ENCODE data around the gene RBFOX2.
A peak's percentile ranks its signal among the peaks of the same experiment; 100 is the strongest.

RBFOX2 gene

GRCh38 chr22:35728639-35729308 is 299.9 kb downstream of the RBFOX2 start:
- no peaks in the 10 kb centered on the region for H4K20me1 ChIP-seq (ENCODE audit: insufficient read depth, low read length)
- no peaks in the 10 kb centered on the region for H3K36me3 ChIP-seq (ENCODE audit: insufficient read depth, low read length)
- no peaks in the 10 kb centered on the region for H3K79me2 ChIP-seq (ENCODE audit: insufficient read depth, low read length)
- no peak overlapping the region for H2AFZ ChIP-seq (ENCODE audit: low read length)
- peaks cover 67% of the 10 kb centered on the region for H3K4me1 ChIP-seq (ENCODE audit: insufficient read depth, low read length, severe bottlenecking)
- H3K27ac ChIP-seq (ENCODE audit: low read depth, low read length, poor library complexity, severe bottlenecking), result peak overlapping the region; percentile 89
- TF ChIP-seq CTCF (IDR thresholded peaks at IDR 0.05; ENCODE audit: low read length), result peak; percentile 21; the same call in 1 of the 2 replicates
- TF ChIP-seq EZH2 (IDR thresholded peaks at IDR 0.05; ENCODE audit: borderline replicate concordance, low read length), result no peak
- H3K9me2 ChIP-seq (ENCODE audit: low read depth, low read length), result no peaks in the 10 kb centered on the region
- H3K9ac ChIP-seq (ENCODE audit: low read length), result peak overlapping the region; percentile 57
- 0 out of 2 replicates have a peak, but pooled peaks cover 4% of the 10 kb centered on the region for H3F3A ChIP-seq (ENCODE audit: insufficient read depth, low read length)
- no peaks in the 10 kb centered on the region for H3K9me3 ChIP-seq (ENCODE audit: low read length)
- H3K4me3 ChIP-seq (ENCODE audit: low read depth, low read length, poor library complexity, severe bottlenecking), result peak overlapping the region; percentile 49
- H3K4me2 ChIP-seq (ENCODE audit: low read length), result peak overlapping the region; percentile 68
- H3K27me3 ChIP-seq (ENCODE audit: insufficient read depth, low read length), result no peaks in the 10 kb centered on the region

DNA sequence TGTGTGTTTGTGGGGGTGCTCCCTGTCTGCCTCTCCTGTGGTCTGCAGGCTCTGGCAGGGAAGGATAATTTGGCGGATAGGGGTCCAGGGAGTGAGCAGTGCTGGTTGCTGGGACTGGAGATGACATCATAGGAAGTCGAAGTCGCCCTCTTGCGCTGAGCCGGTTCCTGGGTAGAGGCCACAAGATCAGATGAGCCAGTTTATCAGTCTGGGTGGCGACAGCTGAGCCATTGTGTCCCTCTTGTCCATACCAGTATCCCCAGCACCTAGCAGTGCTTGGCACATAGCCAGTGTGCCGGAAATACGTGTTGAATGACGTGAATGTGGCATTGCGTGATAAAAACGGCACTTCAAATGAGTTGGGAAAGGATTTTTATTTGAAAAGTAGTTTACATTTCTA is 301.2 kb downstream of the RBFOX2 start:
- Histone ChIP-seq H3K27ac (ENCODE audit: low read depth, low read length, poor library complexity, severe bottlenecking) (peak overlapping the region; percentile 90), H3K9me3 (ENCODE audit: low read length) (no peaks in the 10 kb centered on the region), H3K27me3 (ENCODE audit: insufficient read depth, low read length) (no peaks in the 10 kb centered on the region), H2AFZ (ENCODE audit: low read length) (no peak overlapping the region), H3K9ac (ENCODE audit: low read length) (no peak overlapping the region), H3K4me3 (ENCODE audit: low read depth, low read length, poor library complexity, severe bottlenecking) (no peak overlapping the region), H3K79me2 (ENCODE audit: insufficient read depth, low read length) (no peaks in the 10 kb centered on the region), H3K9me2 (ENCODE audit: low read depth, low read length) (no peaks in the 10 kb centered on the region), H3K4me1 (ENCODE audit: insufficient read depth, low read length, severe bottlenecking) (peaks cover 56% of the 10 kb centered on the region), H3K36me3 (ENCODE audit: insufficient read depth, low read length) (no peaks in the 10 kb centered on the region), H3K4me2 (ENCODE audit: low read length) (no peak overlapping the region), H4K20me1 (ENCODE audit: insufficient read depth, low read length) (no peaks in the 10 kb centered on the region), H3F3A (ENCODE audit: insufficient read depth, low read length) (0 out of 2 replicates have a peak, but pooled peaks cover 4% of the 10 kb centered on the region)
- TF ChIP-seq CTCF (IDR thresholded peaks at IDR 0.05; ENCODE audit: low read length) (no peak), EZH2 (IDR thresholded peaks at IDR 0.05; ENCODE audit: borderline replicate concordance, low read length) (no peak)

GRCh38 chr22:35726933-35727332 is 301.7 kb downstream of the RBFOX2 start:
- H3K9me3 ChIP-seq (ENCODE audit: low read length), result no peaks in the 10 kb centered on the region
- H3K9me2 ChIP-seq (ENCODE audit: low read depth, low read length), result no peaks in the 10 kb centered on the region
- 0 out of 2 replicates have a peak, but pooled peaks cover 4% of the 10 kb centered on the region for H3F3A ChIP-seq (ENCODE audit: insufficient read depth, low read length)
- H3K4me3 ChIP-seq (ENCODE audit: low read depth, low read length, poor library complexity, severe bottlenecking), result no peak overlapping the region
- peak overlapping the region; percentile 90 for H3K27ac ChIP-seq (ENCODE audit: low read depth, low read length, poor library complexity, severe bottlenecking)
- H3K27me3 ChIP-seq (ENCODE audit: insufficient read depth, low read length), result no peaks in the 10 kb centered on the region
- H3K9ac ChIP-seq (ENCODE audit: low read length), result peak overlapping the region; percentile 41
- peak overlapping the region; percentile 36 for H3K4me2 ChIP-seq (ENCODE audit: low read length)
- TF ChIP-seq EZH2 (IDR thresholded peaks at IDR 0.05; ENCODE audit: borderline replicate concordance, low read length) (no peak), CTCF (IDR thresholded peaks at IDR 0.05; ENCODE audit: low read length) (no peak)
- no peaks in the 10 kb centered on the region for H3K79me2 ChIP-seq (ENCODE audit: insufficient read depth, low read length)
- H2AFZ ChIP-seq (ENCODE audit: low read length), result no peak overlapping the region
- no peaks in the 10 kb centered on the region for H4K20me1 ChIP-seq (ENCODE audit: insufficient read depth, low read length)
- H3K36me3 ChIP-seq (ENCODE audit: insufficient read depth, low read length), result no peaks in the 10 kb centered on the region
- H3K4me1 ChIP-seq (ENCODE audit: insufficient read depth, low read length, severe bottlenecking), result peaks cover 58% of the 10 kb centered on the region

Data from OCI-LY1 (cell line).